GM20431 (cell line): ENCODE data around the gene DNAAF3.

ENCODE experiments used
- in situ Hi-C: fragments of 300-500 bp; cut with MseI, MboI; formaldehyde crosslinking; loops from one replicate; pipeline ENCODE4 v1.15.0; 2020; ENCODE audit warnings: low sequenced_read_pairs; ENCODE audit not compliant: unreplicated experiment

DNAAF3 gene

GRCh38 chr19:55131421-55131820, 35.0 kb downstream of the DNAAF3 start:
- in situ Hi-C loops = no loop called here

- in situ Hi-C loops = no loop called here
These were observed 47.4 kb downstream of the DNAAF3 start for GRCh38 chr19:55119053-55119452.

GRCh38 chr19:55118401-55118991, 47.9 kb downstream of the DNAAF3 start:
- in situ Hi-C loops = no loop called here

DNA sequence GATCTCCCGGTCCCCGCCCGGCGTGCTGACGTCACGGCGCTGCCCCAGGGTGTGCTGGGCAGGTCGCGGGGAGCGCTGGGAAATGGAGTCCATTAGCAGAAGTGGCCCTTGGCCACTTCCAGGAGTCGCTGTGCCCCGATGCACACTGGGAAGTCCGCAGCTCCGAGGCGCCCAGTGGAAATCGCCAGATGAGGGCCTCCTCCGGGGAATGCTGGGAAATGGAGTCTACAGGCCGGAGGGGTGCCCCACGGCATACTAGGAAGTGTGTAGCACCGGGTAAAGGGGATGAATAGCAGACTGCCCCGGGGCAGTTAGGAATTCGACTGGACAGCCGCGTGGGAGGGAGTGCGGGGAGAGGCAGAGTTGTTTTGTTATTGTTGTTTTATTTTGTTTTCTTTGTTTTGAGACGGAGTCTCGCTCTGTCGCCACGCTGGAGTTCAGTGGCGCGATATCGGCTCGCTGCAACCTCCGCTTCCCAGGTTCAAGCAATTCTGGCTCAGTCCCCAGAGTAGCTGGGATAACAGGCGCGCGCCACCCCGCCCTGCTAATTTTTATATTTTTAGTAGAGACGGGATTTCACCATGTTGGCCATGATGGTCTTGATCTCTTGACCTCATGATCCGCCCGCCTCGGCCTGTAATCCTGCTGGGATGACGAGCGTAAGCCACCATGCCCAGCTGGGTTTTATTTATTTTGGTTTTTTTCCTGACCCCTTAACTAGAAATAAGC, 48.6 kb downstream of the DNAAF3 start:
- in situ Hi-C loops = no loop called here

GRCh38 chr19:55116859-55117662, 49.4 kb downstream of the DNAAF3 start, which contains the start of gene PPP1R12C:
Gene PPP1R12C, minus strand, starts transcription at chr19:55117637. Its CDS starts 94 bp downstream, at chr19:55117543.
- in situ Hi-C loops = no loop called here

- in situ Hi-C loops = no loop called here
These were observed 50.1 kb downstream of the DNAAF3 start for GRCh38 chr19:55116232-55116858.

GRCh38 chr19:55115446-55116065, 50.9 kb downstream of the DNAAF3 start:
- in situ Hi-C loops = no loop called here

GRCh38 chr19:55114566-55115145, 51.8 kb downstream of the DNAAF3 start:
- in situ Hi-C loops = no loop called here

GRCh38 chr19:55113570-55114039, 52.8 kb downstream of the DNAAF3 start:
- in situ Hi-C loops = no loop called here

- in situ Hi-C loops = no loop called here
These were observed 53.4 kb downstream of the DNAAF3 start for GRCh38 chr19:55112777-55113569.

DNA sequence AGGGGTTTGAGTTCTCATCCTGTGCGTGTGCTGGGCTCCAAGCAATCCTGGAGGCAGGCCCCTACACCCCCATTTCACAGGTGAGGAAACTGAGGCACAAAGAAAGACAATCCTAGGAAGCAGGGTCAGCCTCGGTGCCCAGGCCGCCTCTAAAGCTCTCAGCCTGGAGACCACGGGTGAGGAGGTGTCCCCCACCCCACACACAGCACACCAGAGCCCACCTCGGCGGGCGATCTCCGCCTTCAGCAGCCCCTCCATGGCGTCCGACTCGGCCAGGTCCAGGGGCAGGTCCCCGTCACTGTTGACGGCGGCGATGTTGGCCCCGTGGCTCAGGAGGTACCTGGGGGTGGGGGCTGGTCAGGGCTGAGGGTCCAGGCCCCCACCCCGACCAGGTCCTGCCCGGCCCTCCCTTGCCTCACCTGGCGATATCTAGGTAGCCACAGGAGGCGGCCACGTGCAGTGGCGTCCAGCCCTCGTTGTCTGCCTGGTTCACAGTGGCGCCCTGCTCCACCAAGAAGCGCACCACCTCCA, 54.1 kb downstream of the DNAAF3 start:
- in situ Hi-C loops = no loop called here

- in situ Hi-C loops = no loop called here
These were observed 55.1 kb downstream of the DNAAF3 start for GRCh38 chr19:55111238-55111831.

DNA sequence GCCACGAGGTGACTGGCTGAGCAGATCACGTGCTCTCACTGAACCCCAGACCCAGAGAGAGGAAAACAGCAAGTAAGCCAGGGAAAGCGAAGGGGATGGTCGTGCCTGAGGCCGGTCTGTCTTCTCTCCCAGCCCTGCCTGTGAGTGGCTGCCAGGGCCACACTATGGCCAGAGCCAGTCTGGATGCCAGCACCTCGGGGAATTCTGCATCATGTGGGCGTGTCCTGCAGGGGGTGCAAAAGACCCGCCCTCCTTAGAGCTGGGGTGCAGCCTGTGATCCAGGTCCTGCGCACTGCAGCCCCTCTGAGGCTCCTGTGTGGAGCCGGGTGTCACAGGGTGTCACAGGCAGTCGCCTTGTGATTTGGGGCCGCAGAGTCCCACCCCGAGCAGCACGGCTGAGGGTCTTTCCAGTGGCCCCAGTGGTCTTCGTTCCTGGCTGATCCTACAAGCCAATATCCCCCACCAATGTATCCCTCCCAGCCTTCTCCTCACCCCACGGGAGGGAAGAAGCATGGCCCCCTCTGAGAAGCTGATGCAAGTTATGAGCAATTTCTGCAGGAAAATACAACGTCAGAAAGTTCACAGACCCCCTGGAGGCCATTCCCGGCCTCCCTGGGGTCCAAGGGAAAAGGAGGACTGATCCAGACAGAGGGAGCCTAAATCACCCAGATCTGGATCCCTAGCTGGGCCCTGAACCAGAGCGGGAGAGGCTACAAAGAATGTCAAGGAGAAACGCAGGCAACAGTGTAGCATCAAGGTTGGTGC, 56.7 kb downstream of the DNAAF3 start:
- in situ Hi-C loops = no loop called here
